Lower lobe of right lung (tissue), 2 donors: ENCODE results near the gene MOXD1. TPM values are rescaled to one million over a fixed set of nuclear protein-coding genes. Genes with fewer than 3 reads are reported as not detected.

Experiments used
- ATAC-seq, 2 donors: fragments of 200-7000 bp; cut with Tn5 transposase; one replicate each; pipeline ENCODE4 v1.9.1; 2020 to 2022; ENCODE audit warnings: mild to moderate bottlenecking in 2 of 2, moderate library complexity in 2 of 2
- DNase-seq: peaks from one replicate; pipeline ENCODE4 v3.0.0-alpha.2; 2020
- H3K27ac ChIP-seq: fragments of 200-600 bp; one replicate; pipeline ENCODE4 v1.8.0; 2022
- H3K27me3 ChIP-seq: fragments of 200-600 bp; one replicate; pipeline ENCODE4 v1.8.0; 2022; ENCODE audit warnings: low read depth
- H3K36me3 ChIP-seq: fragments of 200-600 bp; one replicate; pipeline ENCODE4 v1.8.0; 2022; ENCODE audit warnings: mild to moderate bottlenecking
- H3K4me1 ChIP-seq: fragments of 200-600 bp; one replicate; pipeline ENCODE4 v1.8.0; 2022
- H3K4me3 ChIP-seq: fragments of 200-600 bp; one replicate; pipeline ENCODE4 v1.8.0; 2022; ENCODE audit warnings: mild to moderate bottlenecking
- H3K9me3 ChIP-seq: fragments of 200-600 bp; one replicate; pipeline ENCODE4 v1.8.0; 2022
- intact Hi-C: fragments of 100-400 bp; cut with DNase I; formaldehyde crosslinking; loops from one replicate; pipeline ENCODE4 v1.11.0; 2022
- total RNA-seq: library from RNA; stranded (reverse); fragmentation: NEBNext Ultra II Directional; extraction: Animal tissue kit (Norgen Biotek cat#: 25700); gene quantifications from one replicate; pipeline ENCODE4 v1.2.1, GENCODE V29; 2021
- TF ChIP-seq, protein P1 (sequence below): fragments of 200-600 bp; IDR thresholded peaks from one replicate; pipeline ENCODE4 v1.8.0; 2022; ENCODE audit warnings: antibody characterized with exemption, mild to moderate bottlenecking
- donor health status: DM: no; HTN: yes; CAD: no; lungs with severe emphysema.

Gene MOXD1
- total RNA-seq, 1 donor from 2014 or later, result 13.4 TPM

DNA sequence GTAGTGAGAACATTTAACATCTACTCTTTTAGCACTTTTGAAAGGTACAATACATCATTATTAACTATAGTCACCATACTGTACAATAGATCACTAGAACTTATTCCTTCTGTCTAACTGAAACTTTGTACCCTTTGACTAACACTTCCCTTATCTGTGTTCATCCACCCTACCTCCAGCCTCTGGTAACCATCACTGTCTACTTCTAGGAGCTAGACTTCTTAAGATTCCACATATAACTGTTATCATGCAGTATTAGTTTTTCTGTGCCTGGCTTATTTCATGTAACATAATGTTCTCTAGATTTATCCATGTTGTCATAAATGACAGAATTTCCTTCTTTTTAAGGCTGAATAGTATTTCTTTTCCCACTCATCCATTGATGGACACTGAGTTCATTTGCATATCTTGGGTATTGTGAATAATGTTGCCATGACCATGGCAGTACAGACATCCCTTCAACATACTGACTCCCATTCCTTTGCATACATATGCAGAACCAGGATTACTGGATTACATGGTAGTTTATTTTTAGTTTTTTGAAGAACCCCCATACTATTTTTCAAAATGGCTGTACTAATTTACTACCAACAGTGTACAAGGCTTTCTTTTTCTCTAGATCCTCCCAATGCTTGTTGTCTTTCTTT is 135.7 kb downstream of the MOXD1 start:
- H3K4me3 ChIP-seq, result no peak overlapping the region
- H3K4me1 ChIP-seq, result no peaks in the 10 kb centered on the region
- H3K9me3 ChIP-seq, result no peaks in the 10 kb centered on the region
- H3K27ac ChIP-seq, result no peak overlapping the region
- TF ChIP-seq, protein P1, sequence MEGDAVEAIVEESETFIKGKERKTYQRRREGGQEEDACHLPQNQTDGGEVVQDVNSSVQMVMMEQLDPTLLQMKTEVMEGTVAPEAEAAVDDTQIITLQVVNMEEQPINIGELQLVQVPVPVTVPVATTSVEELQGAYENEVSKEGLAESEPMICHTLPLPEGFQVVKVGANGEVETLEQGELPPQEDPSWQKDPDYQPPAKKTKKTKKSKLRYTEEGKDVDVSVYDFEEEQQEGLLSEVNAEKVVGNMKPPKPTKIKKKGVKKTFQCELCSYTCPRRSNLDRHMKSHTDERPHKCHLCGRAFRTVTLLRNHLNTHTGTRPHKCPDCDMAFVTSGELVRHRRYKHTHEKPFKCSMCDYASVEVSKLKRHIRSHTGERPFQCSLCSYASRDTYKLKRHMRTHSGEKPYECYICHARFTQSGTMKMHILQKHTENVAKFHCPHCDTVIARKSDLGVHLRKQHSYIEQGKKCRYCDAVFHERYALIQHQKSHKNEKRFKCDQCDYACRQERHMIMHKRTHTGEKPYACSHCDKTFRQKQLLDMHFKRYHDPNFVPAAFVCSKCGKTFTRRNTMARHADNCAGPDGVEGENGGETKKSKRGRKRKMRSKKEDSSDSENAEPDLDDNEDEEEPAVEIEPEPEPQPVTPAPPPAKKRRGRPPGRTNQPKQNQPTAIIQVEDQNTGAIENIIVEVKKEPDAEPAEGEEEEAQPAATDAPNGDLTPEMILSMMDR, result no peak
- intact Hi-C loops, result no loop called here
- ATAC-seq, result no peak
- no peak for DNase-seq
- no peaks in the 10 kb centered on the region for H3K27me3 ChIP-seq
- H3K36me3 ChIP-seq, result no peaks in the 10 kb centered on the region

- DNase-seq (no peak), ATAC-seq (no peak)
- TF ChIP-seq, protein P1, result no peak
- no peaks in the 10 kb centered on the region for H3K27me3 ChIP-seq
- H3K36me3 ChIP-seq, result no peaks in the 10 kb centered on the region
- no peak overlapping the region for H3K27ac ChIP-seq
- no peaks in the 10 kb centered on the region for H3K4me1 ChIP-seq
- H3K4me3 ChIP-seq, result no peak overlapping the region
- no peaks in the 10 kb centered on the region for H3K9me3 ChIP-seq
- intact Hi-C loops, result no loop called here
Measured at GRCh38 chr6:132264021-132264500, 137.2 kb downstream of the MOXD1 start.

DNA sequence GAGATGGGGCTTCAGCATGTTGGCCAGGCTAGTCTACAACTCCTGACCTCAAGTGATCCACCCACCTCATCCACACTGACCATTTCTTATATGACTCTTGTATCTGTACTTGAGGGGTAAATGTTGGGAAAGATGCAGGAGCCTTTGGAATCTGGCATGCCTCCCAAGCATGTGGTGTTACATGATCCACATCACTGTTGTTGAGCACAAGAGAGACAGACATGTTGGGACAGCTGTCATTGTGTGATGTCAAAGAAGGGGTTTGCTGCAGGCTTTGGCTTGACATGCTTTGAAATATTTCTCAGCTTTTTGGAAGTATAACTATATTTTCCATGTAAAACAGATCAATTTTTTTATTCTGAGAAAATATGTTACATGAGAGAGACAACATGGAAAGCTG is 139.9 kb downstream of the MOXD1 start:
- Histone ChIP-seq H3K4me3 (no peak overlapping the region), H3K9me3 (no peaks in the 10 kb centered on the region), H3K27ac (no peak overlapping the region), H3K4me1 (no peaks in the 10 kb centered on the region), H3K27me3 (peaks cover 4% of the 10 kb centered on the region), H3K36me3 (no peaks in the 10 kb centered on the region)
- DNase-seq (no peak), ATAC-seq (no peak)
- TF ChIP-seq, protein P1, result no peak
- intact Hi-C loops, result no loop called here

DNA sequence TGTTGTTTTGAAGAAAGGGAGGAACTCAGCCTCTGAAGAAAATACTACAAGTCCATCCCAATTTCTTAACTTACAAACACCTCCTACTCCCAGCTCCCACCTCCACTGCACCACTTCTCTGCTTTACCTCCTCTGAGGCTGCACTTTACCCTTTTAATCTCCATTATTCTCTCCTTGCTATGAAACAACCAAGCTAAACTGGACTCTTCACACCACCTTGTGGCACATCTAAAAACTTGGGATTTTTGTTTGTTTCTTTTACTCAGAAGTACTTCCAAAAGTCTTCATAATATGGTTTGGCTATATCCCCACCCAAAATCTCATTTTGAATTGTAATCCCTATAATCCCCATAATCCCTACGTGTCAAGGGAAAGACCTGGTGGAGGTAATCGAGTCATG is 142.2 kb downstream of the MOXD1 start:
- intact Hi-C loops, result no loop called here
- no peaks in the 10 kb centered on the region for H3K4me1 ChIP-seq
- DNase-seq (no peak), ATAC-seq (no peak)
- H3K27me3 ChIP-seq, result peaks cover 4% of the 10 kb centered on the region
- no peak overlapping the region for H3K4me3 ChIP-seq
- TF ChIP-seq, protein P1, result no peak
- no peak overlapping the region for H3K27ac ChIP-seq
- H3K36me3 ChIP-seq, result no peaks in the 10 kb centered on the region
- no peaks in the 10 kb centered on the region for H3K9me3 ChIP-seq

GRCh38 chr6:132257561-132257960 is 143.7 kb downstream of the MOXD1 start:
- H3K9me3 ChIP-seq, result no peaks in the 10 kb centered on the region
- H3K4me1 ChIP-seq, result no peaks in the 10 kb centered on the region
- intact Hi-C loops, result no loop called here
- no peaks in the 10 kb centered on the region for H3K36me3 ChIP-seq
- TF ChIP-seq, protein P1, result no peak
- no peak overlapping the region for H3K27ac ChIP-seq
- ATAC-seq, result peak in 1 of 2 donors; percentile 66
- H3K27me3 ChIP-seq, result peaks cover 4% of the 10 kb centered on the region
- DNase-seq, result no peak
- no peak overlapping the region for H3K4me3 ChIP-seq
